T-cell (primary cell): Measurements from ENCODE around the gene SCD5. TPM values are rescaled to one million over a fixed set of nuclear protein-coding genes. Genes with fewer than 3 reads are reported as not detected.

Experiments
- ATAC-seq, 4 experiments: fragments of 200-7000 bp in 3 of 4; fragments of 150-1000 bp in 1 of 4; cut with Tn5 transposase; replicated peaks in 1 of 4; 1 replicate in 3 of 4; 2 replicates in 1 of 4; pipeline ENCODE4 v1.10.0; 2021; ENCODE audit warnings: moderate library complexity in 3 of 4, mild to moderate bottlenecking in 2 of 4, moderate number of reproducible peaks in 1 of 4
- CTCF ChIA-PET, 2 donors: fragments of 300-600 bp; sonication (Branson Sonifier 250); formaldehyde crosslinking; loops; one replicate each; lab custom pipeline; 2022; ENCODE audit warnings: antibody characterized with exemption in 2 of 2; lab: Charles Lee
- POLR2A ChIA-PET, 2 donors: fragments of 300-600 bp; sonication (Branson Sonifier 250); formaldehyde crosslinking; loops; one replicate each; lab custom pipeline; 2022; ENCODE audit warnings: antibody characterized with exemption in 2 of 2; lab: Charles Lee
- DNase-seq, 35 experiments: peaks; one replicate each; pipeline versions ENCODE4 v3.0.0 to v3.0.0-alpha.2; 2013 to 2023
- H3K27ac ChIP-seq: one replicate; pipeline ENCODE4 v1.5.1; 2013; ENCODE audit warnings: low read length
- H3K27me3 ChIP-seq, 2 experiments: replicated peaks in 1 of 2; 1 replicate in 1 of 2; 2 replicates in 1 of 2; pipeline versions ENCODE4 v1.6.1 to v1.7.0; 2013; ENCODE audit warnings: low read length in 1 of 2, mixed read lengths in 1 of 2; ENCODE audit not compliant: control insufficient read depth in 2 of 2, insufficient read depth in 2 of 2; ENCODE audit errors: extremely low read depth in 1 of 2
- H3K36me3 ChIP-seq, 2 donors: 1 replicate in 1 of 2; 2 replicates in 1 of 2; pipeline versions ENCODE4 v1.6.1 to v1.7.0; 2013; ENCODE audit warnings: low read length in 1 of 2; ENCODE audit not compliant: control insufficient read depth in 2 of 2, insufficient read depth in 1 of 2; ENCODE audit errors: extremely low read depth in 1 of 2
- H3K4me1 ChIP-seq, 2 experiments: 1 replicate in 1 of 2; 2 replicates in 1 of 2; pipeline versions ENCODE4 v1.6.1 to v1.7.0; 2013; ENCODE audit warnings: low read length in 2 of 2, mixed read lengths in 1 of 2; ENCODE audit not compliant: insufficient read depth in 2 of 2, control insufficient read depth in 1 of 2; ENCODE audit errors: extremely low read depth in 1 of 2
- H3K4me3 ChIP-seq, 2 donors: 1 replicate in 1 of 2; 2 replicates in 1 of 2; pipeline versions ENCODE4 v1.5.1 to v1.7.0; 2013; ENCODE audit warnings: mild to moderate bottlenecking in 2 of 2, low read length in 1 of 2, moderate library complexity in 1 of 2; ENCODE audit not compliant: control insufficient read depth in 1 of 2; ENCODE audit errors: extremely low read depth in 1 of 2
- H3K9me3 ChIP-seq: 2 replicates; pipeline ENCODE4 v1.7.0; 2013
- H3K27ac Mint-ChIP-seq, 2 donors: one replicate each; pipeline ENCODE4 v1.8.0; 2020 to 2021; ENCODE audit warnings: mild to moderate bottlenecking in 2 of 2, mixed read lengths in 2 of 2
- H3K27me3 Mint-ChIP-seq, 2 donors: one replicate each; pipeline ENCODE4 v1.8.0; 2021 to 2022; ENCODE audit warnings: mixed read lengths in 2 of 2
- H3K36me3 Mint-ChIP-seq: one replicate; pipeline ENCODE4 v1.8.0; 2021; ENCODE audit warnings: mixed read lengths
- H3K4me1 Mint-ChIP-seq, 3 donors: one replicate each; pipeline ENCODE4 v1.8.0; 2020 to 2022; ENCODE audit warnings: mixed read lengths in 3 of 3, mild to moderate bottlenecking in 1 of 3
- H3K4me3 Mint-ChIP-seq, 3 donors: one replicate each; pipeline ENCODE4 v1.8.0; 2020 to 2022; ENCODE audit warnings: mild to moderate bottlenecking in 3 of 3, mixed read lengths in 3 of 3, moderate library complexity in 3 of 3
- H3K9me3 Mint-ChIP-seq, 3 donors: one replicate each; pipeline ENCODE4 v1.8.0; 2020 to 2022; ENCODE audit warnings: mixed read lengths in 3 of 3
- WGBS: methylation state at CpG from one replicate; pipeline ENCODE4 v1.1.5; 2013; ENCODE audit warnings: missing lambda C conversion rate; ENCODE audit not compliant: insufficient coverage; 5-methylcytosine and 5-hydroxymethylcytosine counted together
- total RNA-seq, 35 experiments: library from RNA in 6 of 35; stranded (reverse) in 6 of 35; fragments of 120-200 nt in 1 of 35; gene quantifications; one replicate each; pipeline versions ENCODE4 v1.2.1 to v1.2.4 and lab custom pipeline; 2013 to 2026

The SCD5 gene
- total RNA-seq, 5 donors from 2014 or later (not counting 1 experiment from before 2014, with no cell fraction given), result 0.72 to 2.0 (median 1.3) TPM

DNA sequence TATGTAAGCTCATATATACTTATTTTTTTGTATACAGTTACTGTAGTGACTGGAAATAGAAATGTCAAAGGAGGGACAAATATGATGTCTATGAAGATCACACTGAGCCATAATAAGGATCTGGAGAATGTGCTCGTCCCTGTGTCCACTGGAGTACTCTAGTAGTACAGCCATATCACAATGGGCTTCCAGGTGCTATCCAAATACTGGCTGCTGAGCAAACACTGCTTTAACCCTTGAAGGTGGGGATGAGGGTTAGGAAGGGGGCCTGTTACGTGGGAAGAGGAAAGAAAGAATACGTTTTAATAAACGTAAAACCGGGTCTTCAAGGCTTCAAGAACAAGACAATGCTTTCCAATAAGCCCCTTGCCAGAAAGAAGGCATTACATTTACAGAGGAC lies 207.0 kb downstream of the SCD5 start:
- Histone ChIP-seq H3K27me3 (peaks cover 0 to 8% of the 10 kb centered on the region in 2 experiments), H3K27ac (no peak overlapping the region), H3K9me3 (no peaks in the 10 kb centered on the region), H3K4me1 (no peaks in the 10 kb centered on the region), H3K4me3 (no peak overlapping the region), H3K36me3 (no peaks in the 10 kb centered on the region)
- no peak overlapping the region for H3K4me3 Mint-ChIP-seq
- 44% methylated on average over 1 of the region's 5 CpGs for WGBS
- H3K9me3 Mint-ChIP-seq, result no peaks in the 10 kb centered on the region
- no peak for ATAC-seq
- no peaks in the 10 kb centered on the region for H3K36me3 Mint-ChIP-seq
- no peak for DNase-seq
- no peaks in the 10 kb centered on the region for H3K4me1 Mint-ChIP-seq
- ChIA-PET CTCF (no interaction called here), POLR2A (no interaction called here)
- no peak overlapping the region for H3K27ac Mint-ChIP-seq
- H3K27me3 Mint-ChIP-seq, result peaks cover 8 to 20% of the 10 kb centered on the region in 2 donors

DNA sequence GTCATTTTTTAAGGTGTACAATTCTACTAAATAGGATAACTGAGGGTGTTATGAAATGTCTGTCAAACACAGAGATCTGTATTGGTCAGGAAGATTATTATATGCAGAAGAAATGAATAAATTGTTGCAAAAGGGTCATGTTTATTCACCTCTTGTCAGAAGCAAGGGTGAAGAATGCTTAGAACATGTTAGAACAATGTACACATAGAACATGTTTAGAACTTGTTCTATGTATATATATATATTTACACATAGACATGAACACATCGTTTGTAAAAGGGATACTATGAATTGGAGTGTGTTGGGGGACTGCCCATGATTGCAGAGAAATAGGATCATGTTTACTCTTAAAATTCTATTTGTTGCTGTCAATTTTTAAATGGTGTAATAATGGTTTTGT lies 208.8 kb downstream of the SCD5 start:
- ChIA-PET CTCF (no interaction called here), POLR2A (interaction anchor here in 1 of 2 donors (0.6 kb wide), 1 partner anchor 94 kb away, joined by 3 read pairs; no protein-coding TSS in a partner anchor)
- Mint-ChIP-seq H3K36me3 (no peaks in the 10 kb centered on the region), H3K27me3 (peaks cover 8 to 15% of the 10 kb centered on the region in 2 donors), H3K4me3 (no peak overlapping the region), H3K4me1 (no peaks in the 10 kb centered on the region), H3K9me3 (no peaks in the 10 kb centered on the region), H3K27ac (no peak overlapping the region)
- H3K27me3 ChIP-seq, result peaks cover 0 to 5% of the 10 kb centered on the region in 2 experiments
- H3K4me3 ChIP-seq, result no peak overlapping the region
- ATAC-seq, result no peak
- H3K4me1 ChIP-seq, result no peaks in the 10 kb centered on the region
- H3K36me3 ChIP-seq, result no peaks in the 10 kb centered on the region
- WGBS, result no CpG with 5 or more reads among the region's 1 CpG
- H3K27ac ChIP-seq, result no peak overlapping the region
- no peak for DNase-seq
- H3K9me3 ChIP-seq, result no peaks in the 10 kb centered on the region

DNA sequence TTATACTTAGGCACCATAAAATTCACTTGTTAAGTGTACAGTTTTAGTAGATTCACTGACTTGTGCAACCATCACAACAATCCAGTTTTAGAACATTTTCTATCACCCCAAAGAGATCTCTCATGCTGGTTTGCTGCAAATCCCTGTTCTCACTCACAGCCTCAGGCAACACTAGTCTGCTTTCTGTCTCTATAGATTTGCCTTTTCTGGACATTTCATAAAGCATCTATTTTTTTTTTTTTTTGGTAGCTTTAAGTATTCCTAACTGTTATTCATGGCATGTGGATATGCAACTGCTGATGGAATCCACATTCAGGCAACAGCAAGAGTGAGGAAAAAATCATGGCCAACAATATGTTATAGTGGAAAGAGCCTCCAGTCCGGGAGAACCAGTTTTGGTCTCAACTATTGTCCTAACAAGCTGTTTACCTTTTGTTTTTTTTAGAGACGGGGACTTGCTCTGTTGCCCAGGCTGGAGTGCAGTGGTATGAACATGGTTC lies 209.8 kb downstream of the SCD5 start:
- H3K4me3 ChIP-seq, result no peak overlapping the region
- no peak overlapping the region for H3K4me3 Mint-ChIP-seq
- no peaks in the 10 kb centered on the region for H3K4me1 Mint-ChIP-seq
- H3K9me3 Mint-ChIP-seq, result no peaks in the 10 kb centered on the region
- ChIA-PET POLR2A (no interaction called here), CTCF (interaction anchor here in 1 of 2 donors (0.5 to 0.9 kb wide), 2 partner anchors 1271 to 1334 kb away, joined by 3 read pairs; no protein-coding TSS in a partner anchor)
- no peak overlapping the region for H3K27ac Mint-ChIP-seq
- no peaks in the 10 kb centered on the region for H3K36me3 ChIP-seq
- no peaks in the 10 kb centered on the region for H3K36me3 Mint-ChIP-seq
- 100% methylated on average over 1 of the region's 2 CpGs for WGBS
- no peak for DNase-seq
- H3K4me1 ChIP-seq, result no peaks in the 10 kb centered on the region
- no peaks in the 10 kb centered on the region for H3K9me3 ChIP-seq
- H3K27me3 ChIP-seq, result peaks cover 0 to 7% of the 10 kb centered on the region in 2 experiments
- H3K27me3 Mint-ChIP-seq, result peaks cover 7 to 11% of the 10 kb centered on the region in 2 donors
- H3K27ac ChIP-seq, result no peak overlapping the region
- no peak for ATAC-seq

DNA sequence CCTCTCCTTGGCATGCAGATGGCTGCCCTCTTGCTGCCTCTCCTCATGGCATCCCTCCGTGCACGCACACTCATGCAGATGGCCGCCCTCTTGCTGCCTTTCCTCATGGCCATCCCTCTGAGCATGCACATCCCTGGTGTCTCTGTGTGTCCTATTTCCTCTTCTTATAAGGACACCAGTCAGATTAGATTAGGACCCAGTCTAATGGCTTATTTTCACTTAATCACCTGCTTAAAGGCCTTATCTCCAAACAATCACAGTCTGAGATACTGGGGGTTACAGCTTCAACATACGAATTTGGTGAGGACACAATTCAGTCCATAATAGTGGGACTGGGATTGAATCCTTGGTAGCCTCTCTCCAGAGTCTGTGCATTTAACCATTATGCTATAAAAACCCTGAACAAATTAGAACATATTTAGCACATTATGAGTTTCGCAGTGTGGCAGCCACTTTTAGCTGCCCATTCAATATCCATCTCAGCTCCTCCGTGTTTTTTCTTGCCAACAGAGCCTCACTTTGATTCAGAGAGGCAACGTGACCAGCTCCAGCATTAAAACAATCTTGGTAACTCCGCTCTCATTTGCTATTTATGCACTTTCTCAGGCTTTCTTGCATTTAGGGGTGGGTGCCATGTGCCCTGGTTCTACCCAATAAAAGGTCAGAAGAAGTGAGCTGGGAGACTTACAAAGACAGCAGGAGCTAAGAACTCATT lies 210.6 kb downstream of the SCD5 start:
- POLR2A ChIA-PET, result no interaction called here
- Histone ChIP-seq H3K4me1 (no peaks in the 10 kb centered on the region), H3K27me3 (peaks cover 0 to 7% of the 10 kb centered on the region in 2 experiments), H3K9me3 (no peaks in the 10 kb centered on the region), H3K36me3 (no peaks in the 10 kb centered on the region), H3K27ac (no peak overlapping the region), H3K4me3 (no peak overlapping the region)
- no peak overlapping the region for H3K4me3 Mint-ChIP-seq
- CTCF ChIA-PET, result interaction anchor here in 1 of 2 donors (0.5 to 0.9 kb wide), 2 partner anchors 1270 to 1334 kb away, joined by 3 read pairs; no protein-coding TSS in a partner anchor
- peaks cover 7 to 11% of the 10 kb centered on the region in 2 donors for H3K27me3 Mint-ChIP-seq
- no peaks in the 10 kb centered on the region for H3K9me3 Mint-ChIP-seq
- ATAC-seq, result no peak
- H3K27ac Mint-ChIP-seq, result no peak overlapping the region
- H3K4me1 Mint-ChIP-seq, result no peaks in the 10 kb centered on the region
- 67% methylated on average over 7 of the region's 8 CpGs for WGBS
- no peak for DNase-seq
- H3K36me3 Mint-ChIP-seq, result no peaks in the 10 kb centered on the region

DNA sequence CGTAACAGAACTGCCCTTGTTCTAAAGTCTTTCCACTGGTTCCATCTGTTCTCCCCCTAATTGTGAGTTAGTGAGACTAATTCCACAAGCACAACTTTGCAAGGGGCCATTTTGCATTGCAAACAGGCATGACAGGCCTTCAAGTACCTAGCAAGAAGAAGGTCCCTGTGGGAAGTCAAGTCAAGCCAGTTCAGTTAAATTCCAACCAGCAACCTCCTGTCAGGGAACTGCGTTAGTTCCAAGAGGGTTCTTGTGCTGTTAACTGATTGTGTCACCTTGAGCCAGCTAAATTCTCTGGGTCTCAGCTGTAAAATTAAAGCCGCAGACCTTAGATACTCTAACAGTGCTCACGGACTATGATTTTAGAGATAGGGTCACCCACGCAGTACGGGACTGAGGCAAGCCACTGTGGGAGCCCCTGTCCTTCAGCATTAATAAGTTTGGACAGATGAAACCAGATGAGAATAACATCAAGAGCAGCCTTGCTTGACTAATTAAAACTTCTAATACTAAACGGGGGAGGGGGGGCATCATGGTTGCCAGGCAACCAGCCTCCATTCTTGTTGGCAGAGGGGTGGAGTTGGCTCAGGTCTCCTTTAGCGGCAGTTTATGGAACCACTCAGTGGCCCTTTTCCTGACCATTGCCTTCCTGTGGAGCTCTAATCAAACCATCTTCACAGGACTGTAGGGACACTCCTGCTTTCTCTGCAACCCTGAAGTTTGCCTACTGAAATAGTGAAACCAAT lies 212.7 kb downstream of the SCD5 start:
- CTCF ChIA-PET, result no interaction called here
- no peaks in the 10 kb centered on the region for H3K36me3 ChIP-seq
- POLR2A ChIA-PET, result no interaction called here
- ATAC-seq (no peak), DNase-seq (no peak)
- no peak overlapping the region for H3K27ac Mint-ChIP-seq
- peaks cover 0 to 4% of the 10 kb centered on the region in 2 experiments for H3K27me3 ChIP-seq
- no peak overlapping the region for H3K4me3 Mint-ChIP-seq
- no peaks in the 10 kb centered on the region for H3K4me1 ChIP-seq
- H3K9me3 Mint-ChIP-seq, result no peaks in the 10 kb centered on the region
- H3K4me1 Mint-ChIP-seq, result no peaks in the 10 kb centered on the region
- H3K9me3 ChIP-seq, result no peaks in the 10 kb centered on the region
- 100% methylated on average over 1 of the region's 8 CpGs for WGBS
- H3K36me3 Mint-ChIP-seq, result no peaks in the 10 kb centered on the region
- H3K4me3 ChIP-seq, result no peak overlapping the region
- H3K27me3 Mint-ChIP-seq, result peaks cover 0 to 3% of the 10 kb centered on the region in 2 donors
- no peak overlapping the region for H3K27ac ChIP-seq

DNA sequence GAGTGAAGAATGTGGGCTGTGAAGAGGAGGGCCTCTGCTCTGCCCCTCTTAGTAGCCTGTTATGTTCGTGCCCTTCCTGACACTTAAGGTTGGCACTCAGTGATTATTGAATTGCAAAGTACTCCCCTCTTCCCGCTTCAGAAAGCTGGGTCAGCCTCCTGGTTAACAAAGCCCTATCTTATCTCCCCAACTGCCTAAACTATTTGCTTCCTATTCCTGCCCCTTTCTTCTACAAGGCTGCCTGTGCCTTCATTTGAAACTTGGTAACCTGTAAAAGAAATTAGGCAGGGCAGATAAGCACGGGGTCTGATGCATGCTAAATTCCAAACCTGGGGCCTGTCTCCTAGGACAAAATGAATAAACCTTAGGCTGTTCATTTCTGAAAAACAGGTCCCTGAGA lies 213.7 kb downstream of the SCD5 start:
- Mint-ChIP-seq H3K27me3 (peaks cover 0 to 3% of the 10 kb centered on the region in 2 donors), H3K9me3 (no peaks in the 10 kb centered on the region), H3K36me3 (no peaks in the 10 kb centered on the region), H3K4me3 (no peak overlapping the region), H3K4me1 (no peaks in the 10 kb centered on the region), H3K27ac (no peak overlapping the region)
- no peaks in the 10 kb centered on the region for H3K4me1 ChIP-seq
- H3K4me3 ChIP-seq, result no peak overlapping the region
- CTCF ChIA-PET, result no interaction called here
- no peaks in the 10 kb centered on the region for H3K36me3 ChIP-seq
- DNase-seq (no peak), ATAC-seq (no peak)
- H3K27me3 ChIP-seq, result peaks cover 0 to 3% of the 10 kb centered on the region in 2 experiments
- 76% methylated on average over 2 of the region's 3 CpGs for WGBS
- POLR2A ChIA-PET, result no interaction called here
- H3K27ac ChIP-seq, result no peak overlapping the region
- no peaks in the 10 kb centered on the region for H3K9me3 ChIP-seq
